ENCODE results near the gene BID.

BID gene

GRCh38 chr22:17729561-17729960 lies 44.7 kb downstream of the BID start:
- no peak for TF ChIP-seq CTCF (IDR thresholded peaks at IDR 0.05; ENCODE audit: borderline replicate concordance, control extremely low read depth, extremely low read depth, insufficient read depth, missing control alignments)
- no peak for DNase-seq (ENCODE audit: low spot score)
- in situ Hi-C loops (cut with MboI; ENCODE audit: low sequenced_read_pairs, unreplicated experiment) = no loop called here

- no peak for TF ChIP-seq CTCF (IDR thresholded peaks at IDR 0.05; ENCODE audit: borderline replicate concordance, control extremely low read depth, extremely low read depth, insufficient read depth, missing control alignments)
- DNase-seq (ENCODE audit: low spot score) = no peak
- in situ Hi-C loops (cut with MboI; ENCODE audit: low sequenced_read_pairs, unreplicated experiment) = no loop called here
These were observed 45.5 kb downstream of the BID start for GRCh38 chr22:17728786-17729185.

- in situ Hi-C loops (cut with MboI; ENCODE audit: low sequenced_read_pairs, unreplicated experiment) = no loop called here
- DNase-seq (ENCODE audit: low spot score) = no peak
- TF ChIP-seq CTCF (IDR thresholded peaks at IDR 0.05; ENCODE audit: borderline replicate concordance, control extremely low read depth, extremely low read depth, insufficient read depth, missing control alignments) = no peak
These were observed 47.1 kb downstream of the BID start for GRCh38 chr22:17726928-17727897.

GRCh38 chr22:17726006-17726927 lies 48.0 kb downstream of the BID start:
- in situ Hi-C loops (cut with MboI; ENCODE audit: low sequenced_read_pairs, unreplicated experiment) = no loop called here
- no peak for TF ChIP-seq CTCF (IDR thresholded peaks at IDR 0.05; ENCODE audit: borderline replicate concordance, control extremely low read depth, extremely low read depth, insufficient read depth, missing control alignments)

GRCh38 chr22:17725500-17725796 lies 48.8 kb downstream of the BID start:
- DNase-seq (ENCODE audit: low spot score) = no peak
- no peak for TF ChIP-seq CTCF (IDR thresholded peaks at IDR 0.05; ENCODE audit: borderline replicate concordance, control extremely low read depth, extremely low read depth, insufficient read depth, missing control alignments)
- in situ Hi-C loops (cut with MboI; ENCODE audit: low sequenced_read_pairs, unreplicated experiment) = no loop called here

More at GRCh38 chr22:17726006-17726927, 48.0 kb downstream of the BID start:
- no peak for DNase-seq (ENCODE audit: low spot score)

GRCh38 chr22:17724678-17725499 lies 49.4 kb downstream of the BID start:
- no peak for DNase-seq (ENCODE audit: low spot score)
- TF ChIP-seq CTCF (IDR thresholded peaks at IDR 0.05; ENCODE audit: borderline replicate concordance, control extremely low read depth, extremely low read depth, insufficient read depth, missing control alignments) = no peak
- in situ Hi-C loops (cut with MboI; ENCODE audit: low sequenced_read_pairs, unreplicated experiment) = no loop called here

Measured in GM13976 (cell line).